Measurements from ENCODE around the gene LARGE1.
"Not testable (repeated sequence)": the region's sequence is repeated elsewhere in the genome, so short reads cannot be mapped to it uniquely, and the experiment has no call there.

The LARGE1 gene

DNA sequence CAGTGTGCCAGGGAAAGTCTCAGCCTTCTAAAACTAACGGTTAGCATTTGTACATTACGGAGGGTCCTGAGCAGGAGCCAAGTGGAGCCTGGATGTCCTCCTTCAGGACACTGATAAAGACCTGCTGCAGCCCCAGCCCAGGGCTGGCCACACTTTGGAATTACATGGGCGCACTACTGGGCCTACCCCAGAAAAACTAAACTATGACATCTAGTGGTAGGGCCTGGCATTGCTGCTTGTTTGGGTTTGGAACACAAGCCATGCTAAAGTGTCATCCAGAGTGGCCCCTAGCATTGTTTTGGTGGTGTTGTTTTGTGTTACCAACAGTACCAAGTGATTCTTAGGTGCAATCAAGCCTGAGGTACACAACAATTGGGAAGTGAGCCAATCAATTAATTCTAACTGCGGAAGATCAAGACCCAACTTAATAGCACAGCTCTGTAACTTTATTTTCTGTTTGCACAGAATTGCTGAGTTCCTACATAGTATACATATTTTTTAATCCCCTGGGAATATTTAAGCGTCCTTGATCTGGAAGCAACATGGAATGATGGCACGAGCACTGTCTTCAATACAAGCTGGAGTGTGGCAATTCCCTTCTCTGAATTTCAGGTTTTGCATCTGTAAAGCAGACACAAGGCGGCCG is 340.7 kb downstream of the LARGE1 start:
- no peak for DNase-seq

DNA sequence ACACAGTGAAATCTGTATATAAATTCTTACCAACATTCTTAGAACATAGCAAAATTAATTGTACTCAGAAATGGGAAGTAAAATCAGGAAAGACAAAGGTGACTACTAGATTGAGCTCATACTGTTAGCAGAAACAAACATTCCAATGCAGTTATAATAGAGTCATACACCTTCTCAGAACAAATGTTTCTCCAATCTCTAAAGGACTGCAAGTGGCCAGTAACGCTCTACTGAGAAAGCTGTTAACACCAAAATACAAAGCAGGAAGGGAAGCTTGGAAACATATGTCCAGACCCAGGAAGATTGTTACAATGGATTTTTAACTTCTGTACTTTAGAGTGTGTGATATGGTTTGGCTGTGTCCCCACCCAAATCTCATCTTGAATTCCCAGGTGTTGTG is 341.5 kb downstream of the LARGE1 start:
- no peak for DNase-seq

DNA sequence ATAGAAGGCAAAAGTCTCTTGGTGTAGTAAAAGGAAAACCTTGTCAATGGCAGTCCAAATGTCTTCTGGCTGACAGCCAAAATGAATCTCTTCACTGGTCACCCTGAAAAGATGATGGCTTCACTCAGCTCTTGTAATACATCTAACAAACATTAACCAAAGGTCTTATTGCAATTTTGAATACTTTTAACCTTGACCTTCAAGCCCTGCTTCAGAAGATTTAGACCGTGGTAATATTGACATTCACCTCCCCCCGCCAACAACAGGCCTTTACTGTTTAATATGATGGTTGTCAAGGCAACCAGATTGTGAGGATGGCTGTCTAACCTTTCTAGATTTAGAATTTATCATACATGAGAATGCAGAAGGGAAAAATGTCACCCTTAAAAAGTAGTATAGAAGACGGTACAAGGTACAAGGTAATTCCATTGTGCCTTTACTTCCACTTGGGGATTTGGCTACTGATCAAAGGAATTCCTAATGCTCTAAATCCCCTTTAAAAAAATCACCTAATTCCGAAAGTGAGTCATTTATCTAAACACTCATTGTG is 342.3 kb downstream of the LARGE1 start:
- DNase-seq, result no peak

DNA sequence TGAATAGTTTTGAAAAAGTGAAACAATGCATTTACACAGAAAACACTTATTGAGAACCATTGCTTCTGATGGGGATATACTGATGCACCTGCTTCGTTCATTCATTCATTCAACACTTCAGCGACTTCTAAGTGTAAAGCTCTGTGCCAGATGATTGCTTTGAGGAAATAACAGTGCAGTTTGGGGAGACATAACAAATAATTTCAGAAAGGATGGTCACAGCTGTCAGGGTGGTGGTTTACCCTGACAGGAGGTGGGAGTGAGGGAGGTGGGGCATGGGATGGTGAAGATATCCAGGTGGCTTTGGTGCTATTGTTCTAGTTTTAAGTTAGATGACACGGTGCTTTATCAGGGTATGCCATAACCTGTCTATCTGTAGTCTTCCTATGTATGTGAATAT is 344.1 kb downstream of the LARGE1 start:
- DNase-seq, result no peak

DNA sequence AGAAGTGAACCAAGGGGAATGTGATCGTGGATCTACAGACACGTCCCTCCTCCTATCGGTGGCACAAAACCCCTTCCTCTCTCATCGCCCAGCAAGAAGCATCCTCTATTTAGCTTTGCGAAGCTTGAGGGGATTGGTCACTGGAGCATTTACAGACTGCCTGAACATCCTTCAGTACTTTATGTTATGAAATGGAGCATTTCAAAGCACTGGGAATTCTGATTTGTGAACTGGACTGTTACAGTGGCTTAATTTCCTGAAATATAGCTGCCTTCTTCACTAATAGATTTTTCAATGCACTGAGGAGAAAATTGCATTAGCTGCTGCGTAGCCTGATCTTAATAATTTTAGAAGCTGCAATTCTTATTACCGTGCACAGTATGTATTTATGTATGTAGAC is 344.5 kb downstream of the LARGE1 start:
- DNase-seq, result no peak

DNA sequence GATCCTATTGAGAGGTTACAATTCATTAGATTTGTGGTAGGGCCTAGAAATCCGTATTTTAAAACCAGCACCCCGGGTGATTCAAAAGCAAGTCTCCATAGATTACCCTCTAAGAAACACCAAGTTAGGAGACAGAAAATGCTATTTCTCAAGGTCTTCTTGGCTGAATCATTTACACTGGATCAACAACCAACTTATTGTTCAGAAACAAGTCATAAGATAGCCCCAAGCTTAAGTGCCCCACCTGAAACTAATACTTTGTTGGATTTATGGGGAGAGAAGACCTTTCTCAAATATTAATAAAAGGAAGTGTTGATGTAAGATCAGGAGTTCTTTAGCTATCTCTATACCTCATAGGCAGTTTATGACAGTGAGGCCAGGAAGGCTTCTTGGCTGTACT is 345.2 kb downstream of the LARGE1 start:
- DNase-seq, result no peak

DNA sequence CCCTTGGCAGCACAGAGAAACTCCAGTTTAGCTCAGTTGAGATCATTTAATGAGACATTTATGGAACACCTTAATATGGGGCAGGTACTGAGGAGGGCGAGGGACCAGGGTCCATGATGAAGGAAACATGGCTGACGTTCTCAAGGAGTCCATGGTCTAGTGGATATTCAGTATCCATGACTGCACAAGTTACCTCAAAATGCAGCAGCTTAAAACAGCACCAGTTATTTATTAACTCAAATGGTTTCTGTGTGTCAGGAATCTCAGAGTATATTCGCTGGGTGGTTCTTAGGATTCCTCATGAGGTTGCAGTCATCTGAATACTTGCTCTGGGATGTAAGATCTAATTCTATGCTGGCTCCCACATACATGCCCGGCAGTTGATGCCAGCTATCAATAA is 346.8 kb downstream of the LARGE1 start:
- no peak for DNase-seq

DNA sequence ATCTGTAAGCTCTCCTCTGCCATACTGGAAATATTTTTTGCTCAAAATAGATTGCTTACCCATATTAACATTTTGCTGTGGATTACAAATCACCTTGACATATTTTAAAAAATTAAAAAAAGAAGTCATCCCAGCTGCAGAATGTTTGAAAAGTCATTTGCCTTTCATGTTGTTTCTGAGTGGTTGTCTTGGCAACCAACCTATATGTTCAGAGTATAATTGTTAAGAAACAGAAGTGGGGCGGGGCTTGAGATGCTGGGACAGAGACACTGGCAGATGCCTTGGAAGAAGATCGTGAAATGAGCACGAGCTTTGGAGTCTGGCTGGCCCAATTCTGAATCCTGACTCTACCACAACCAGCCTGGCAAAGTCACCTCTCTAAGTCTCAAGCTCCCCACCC is 348.2 kb downstream of the LARGE1 start:
- no peak for DNase-seq

DNA sequence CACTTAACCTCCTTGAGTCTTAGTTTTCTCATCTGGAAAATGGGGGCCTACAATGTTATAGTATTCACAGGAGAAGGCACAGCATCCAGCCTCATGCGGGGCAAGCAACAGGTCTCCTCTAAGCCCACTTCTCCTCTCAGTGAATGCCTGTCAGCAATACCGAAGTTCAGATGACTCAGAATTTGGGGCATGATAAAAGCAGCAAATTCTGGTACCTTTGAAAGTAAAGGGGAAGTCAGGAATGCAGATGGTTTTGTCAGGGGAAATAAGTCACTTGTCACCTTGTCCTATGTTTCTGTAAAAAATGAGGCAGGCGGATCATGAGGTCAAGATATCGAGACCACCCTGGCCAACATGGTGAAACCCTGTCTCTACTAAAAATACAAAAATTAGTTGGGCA is 350.2 kb downstream of the LARGE1 start:
- DNase-seq, result no peak

DNA sequence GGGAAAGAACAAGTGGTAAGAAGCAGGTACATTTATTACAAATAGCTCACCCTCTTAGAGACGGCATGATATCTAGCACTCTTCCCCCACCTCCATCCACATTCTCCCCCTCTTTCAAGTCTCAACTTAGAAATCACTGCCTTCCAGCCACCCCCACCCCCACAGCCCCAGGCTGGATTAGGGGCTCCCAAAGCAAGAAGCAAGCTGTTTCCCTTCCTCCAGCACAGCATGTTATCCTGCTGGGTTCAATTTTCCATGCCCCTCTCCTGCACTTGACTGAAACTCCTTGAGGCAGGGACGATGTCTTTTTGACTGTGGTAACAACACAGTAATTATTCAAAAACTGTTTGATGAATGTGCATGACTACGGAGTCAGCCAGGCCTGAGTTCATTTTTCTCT is 350.7 kb downstream of the LARGE1 start:
- DNase-seq, result no peak

DNA sequence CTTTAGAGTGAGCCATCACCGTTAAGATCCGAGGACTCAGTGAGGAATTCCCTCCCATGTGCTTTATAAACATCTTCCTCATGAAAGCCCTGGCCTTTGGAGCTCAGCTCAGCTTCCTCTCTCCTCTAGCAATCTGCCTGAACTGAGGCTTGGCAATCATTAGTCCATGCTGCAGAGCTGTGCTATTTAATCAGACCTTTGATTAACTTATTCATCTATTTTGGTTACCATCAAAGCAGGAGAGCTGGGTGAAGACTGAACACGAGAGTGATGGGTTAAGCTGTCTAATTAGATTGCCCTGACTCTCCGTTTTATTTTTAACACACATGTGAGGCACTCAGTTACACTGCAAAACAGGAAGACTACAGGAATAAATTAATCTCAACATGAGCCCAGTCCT is 351.3 kb downstream of the LARGE1 start:
- DNase-seq, result no peak

DNA sequence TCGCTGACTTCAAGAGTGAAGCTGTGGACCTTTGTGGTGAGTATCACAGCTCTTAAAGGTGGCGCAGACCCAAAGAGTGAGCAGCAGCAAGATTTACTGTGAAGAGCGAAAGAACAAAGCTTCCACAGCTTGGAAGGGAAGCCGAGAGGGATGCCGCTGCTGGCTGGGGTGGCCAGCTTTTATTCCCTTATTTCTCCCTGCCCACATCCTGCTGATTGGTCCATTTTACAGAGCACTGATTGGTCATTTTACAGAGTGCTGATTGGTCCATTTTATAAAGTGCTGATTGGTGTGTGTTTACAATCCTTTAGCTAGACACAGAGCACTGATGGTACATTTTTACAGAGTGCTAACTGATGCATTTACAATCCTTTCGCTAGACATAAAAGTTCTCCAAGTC is 353.8 kb downstream of the LARGE1 start:
- DNase-seq, result not testable (repeated sequence)

DNA sequence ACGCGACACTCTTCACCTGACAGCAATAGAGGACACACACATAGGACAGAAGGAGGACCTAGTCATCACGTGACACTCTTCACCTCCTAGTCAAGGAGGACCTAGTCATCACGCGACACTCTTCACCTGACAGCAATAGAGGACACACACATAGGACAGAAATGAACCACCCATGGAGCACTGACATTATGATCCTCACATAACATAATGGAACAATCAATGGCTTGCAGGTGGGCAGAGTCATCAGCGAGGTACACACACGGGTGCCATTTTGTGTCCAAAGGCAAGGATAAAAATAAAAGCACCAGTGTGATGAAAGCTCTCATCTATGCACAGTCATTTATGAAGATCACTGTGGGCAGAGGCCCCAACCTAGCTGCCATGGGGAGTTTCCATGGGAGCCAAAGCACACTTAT is 354.7 kb downstream of the LARGE1 start:
- no peak for DNase-seq

DNA sequence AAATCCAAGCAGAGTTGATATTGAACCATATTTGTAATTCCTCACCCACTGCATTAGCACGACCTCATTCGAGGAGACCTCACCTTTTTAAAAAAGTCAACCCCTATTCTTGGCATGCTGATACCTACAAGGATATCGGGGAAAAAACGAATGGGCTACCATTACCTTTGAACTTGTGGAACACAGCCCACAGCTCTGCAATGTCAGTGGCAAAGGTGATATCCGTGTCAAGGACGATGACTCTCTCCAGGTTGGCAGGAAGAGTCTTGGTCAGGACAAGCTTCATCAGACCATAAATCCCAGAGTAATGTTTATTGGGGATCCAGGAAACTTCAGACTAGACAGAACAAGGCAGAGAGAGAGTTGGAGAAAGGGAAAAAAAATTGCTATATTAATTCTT is 355.6 kb downstream of the LARGE1 start:
- DNase-seq, result no peak

DNA sequence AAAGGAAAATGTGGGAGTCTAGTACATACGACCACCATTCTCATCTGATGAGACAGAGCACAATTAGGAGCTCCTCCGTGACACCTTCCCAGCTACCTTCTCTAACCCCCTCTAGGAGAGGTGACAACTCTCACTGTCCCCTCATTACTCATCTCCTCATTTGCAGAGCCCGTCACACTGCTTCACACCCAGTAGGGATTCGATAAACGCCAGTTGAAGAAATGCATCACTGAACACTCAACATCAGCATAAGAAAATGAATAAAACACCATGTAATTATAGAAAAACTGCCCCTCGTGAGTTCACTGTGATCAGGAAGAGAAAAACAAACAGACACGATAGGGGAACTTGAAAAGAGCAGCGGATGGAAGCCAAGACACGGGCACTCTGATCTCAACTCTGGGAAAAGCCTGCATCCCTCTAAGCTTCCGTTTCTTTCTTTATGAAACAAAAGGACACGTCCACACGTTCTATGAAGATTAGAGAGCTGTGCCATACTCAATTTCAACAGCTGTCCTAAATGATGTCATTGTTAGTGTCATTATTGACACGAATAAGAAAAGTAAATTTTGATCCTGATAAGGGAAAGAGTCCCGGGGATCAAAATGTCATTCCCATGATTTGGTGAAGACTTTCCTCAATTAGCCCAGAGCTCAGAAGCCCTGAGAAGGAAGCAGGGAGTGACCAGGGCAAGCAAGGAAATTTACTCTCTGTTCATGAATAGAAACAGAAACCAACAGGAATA is 356.9 kb downstream of the LARGE1 start:
- no peak for DNase-seq

DNA sequence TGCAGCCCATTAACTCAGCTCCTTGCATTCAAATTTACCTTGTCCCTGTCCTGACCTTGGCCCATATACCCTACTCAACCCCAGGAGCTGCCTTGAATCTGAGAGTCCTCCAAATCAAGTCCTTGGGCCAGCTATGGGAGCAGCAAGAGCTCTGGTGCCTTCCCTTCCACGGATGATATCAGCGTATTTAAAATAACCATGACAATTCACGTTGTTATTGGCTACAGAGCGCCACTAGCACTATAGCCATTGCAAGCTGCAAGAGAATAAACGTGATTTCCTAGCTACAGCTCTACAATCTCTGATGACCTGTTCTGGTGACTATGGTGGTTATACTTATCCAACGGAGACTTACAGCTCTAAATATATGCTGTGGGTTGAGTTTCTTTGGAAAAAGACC is 357.8 kb downstream of the LARGE1 start:
- no peak for DNase-seq

DNA sequence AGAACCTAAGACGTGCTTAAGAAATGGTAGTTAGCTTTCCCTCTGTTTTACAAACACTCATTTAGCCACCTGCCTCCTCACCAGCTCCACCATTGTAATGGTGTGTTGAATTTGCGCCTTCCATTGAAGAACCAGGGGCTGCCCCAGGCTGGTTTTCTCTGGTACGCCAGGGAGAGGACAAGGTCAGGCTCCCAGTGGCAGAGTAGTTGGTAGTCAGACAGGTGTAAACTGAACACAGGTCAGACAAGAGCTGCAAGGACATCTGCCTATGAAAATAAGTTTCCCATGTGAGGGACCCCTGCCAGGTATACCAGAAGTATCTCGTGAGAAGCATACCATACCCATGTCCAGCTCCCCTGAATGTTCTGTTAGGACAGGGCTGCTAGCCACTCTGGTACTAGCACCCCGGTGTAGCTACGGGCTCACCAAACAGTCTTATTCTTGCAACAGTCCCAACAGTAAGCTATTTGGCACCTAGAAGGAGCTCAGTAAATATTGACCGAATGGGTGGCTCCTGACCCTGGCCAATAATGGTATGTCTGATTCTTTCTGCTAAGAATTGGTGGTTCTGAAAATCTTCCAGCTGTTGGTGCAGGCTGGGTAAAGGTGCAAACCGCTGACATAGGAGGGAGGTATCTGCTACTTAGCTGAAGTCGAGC is 359.0 kb downstream of the LARGE1 start:
- no peak for DNase-seq

DNA sequence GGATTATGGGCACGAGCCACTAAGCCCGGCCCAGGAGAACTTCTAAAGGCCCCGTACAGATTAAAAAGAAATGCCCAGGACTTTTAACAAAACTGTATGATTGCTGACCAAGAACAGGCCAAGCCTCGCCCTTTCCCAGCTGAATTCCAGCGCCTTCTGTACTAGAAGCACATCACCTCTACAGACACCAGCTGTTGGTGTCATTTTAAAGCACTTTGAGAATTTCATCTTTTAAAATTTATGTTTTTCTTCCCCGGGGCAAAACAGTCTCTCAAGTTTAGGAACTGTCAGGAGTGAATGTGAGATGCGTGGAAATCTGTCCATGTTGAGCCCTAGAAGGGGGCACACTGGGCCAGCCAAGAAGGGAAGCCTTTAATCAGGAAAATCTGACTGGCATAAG is 362.4 kb downstream of the LARGE1 start:
- no peak for DNase-seq

DNA sequence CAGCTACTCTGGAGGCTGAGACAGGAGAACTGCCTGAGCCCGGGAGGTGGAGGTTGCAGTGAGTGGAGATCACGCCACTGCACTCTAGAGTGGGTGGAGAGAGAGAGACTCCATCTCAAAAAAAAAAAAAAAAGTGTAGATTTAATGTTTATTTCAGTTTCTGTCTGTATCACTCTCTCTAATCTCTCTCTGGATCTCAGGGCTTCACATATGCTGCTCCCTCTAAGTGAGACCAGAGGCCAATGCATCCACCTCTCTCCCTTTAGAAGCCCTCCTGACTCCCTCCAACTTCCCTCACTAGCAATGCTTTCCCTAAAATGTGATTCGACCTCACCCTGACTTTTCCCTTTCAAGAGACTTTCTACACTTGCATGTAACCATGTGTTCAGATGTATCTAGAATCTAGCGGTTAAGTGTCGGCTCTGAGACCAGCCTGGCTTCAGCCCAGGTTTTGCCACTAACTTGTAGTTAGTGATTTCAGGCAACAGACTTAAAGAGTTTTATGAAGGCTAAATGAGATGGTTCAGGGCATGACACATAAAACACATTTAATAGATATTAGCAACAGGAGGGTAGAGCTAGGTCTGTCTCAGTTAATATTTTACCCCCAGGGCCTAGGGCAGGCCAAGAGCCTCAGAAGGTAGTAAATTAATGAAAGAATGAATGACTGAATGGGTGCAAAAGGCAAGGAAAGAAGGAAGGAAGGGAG is 364.3 kb downstream of the LARGE1 start:
- no peak for DNase-seq

DNA sequence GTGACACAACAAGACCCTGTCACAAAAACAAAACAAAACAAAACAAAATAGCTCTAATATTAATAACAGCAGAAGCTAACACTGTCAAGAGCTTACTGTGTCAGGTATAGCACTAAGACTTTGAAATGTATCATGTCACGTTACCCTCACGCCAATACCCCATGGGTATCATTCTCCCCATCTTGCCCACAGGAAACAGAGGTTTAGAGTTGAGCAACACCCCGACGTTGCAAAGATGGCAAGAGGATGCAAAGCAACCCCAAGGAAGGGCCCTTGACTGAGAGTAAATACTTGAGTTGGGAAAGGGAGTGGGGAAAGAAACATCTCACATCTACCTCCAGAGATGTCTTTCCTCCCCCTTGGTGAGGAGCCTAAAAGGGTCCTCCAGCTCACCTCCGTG is 366.8 kb downstream of the LARGE1 start:
- no peak for DNase-seq

DNA sequence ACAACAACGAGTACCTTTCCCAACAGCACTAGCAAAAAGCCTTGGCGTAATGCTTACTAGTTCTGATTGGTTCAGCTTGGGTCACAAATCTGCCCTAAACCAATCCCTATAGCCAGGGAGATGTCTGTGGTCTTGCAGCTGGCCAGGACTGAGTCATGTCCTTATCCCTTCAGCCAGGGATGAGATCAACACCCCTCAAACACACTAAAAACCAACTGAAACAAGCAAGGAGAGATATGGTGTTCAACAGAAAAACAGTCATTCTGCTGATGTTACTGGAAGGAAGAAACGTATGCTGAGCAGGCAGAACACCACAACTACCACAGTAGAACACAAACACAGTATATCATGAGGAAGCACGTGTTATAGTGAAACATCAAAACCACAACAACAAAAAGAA is 375.6 kb downstream of the LARGE1 start:
- DNase-seq, result no peak

DNA sequence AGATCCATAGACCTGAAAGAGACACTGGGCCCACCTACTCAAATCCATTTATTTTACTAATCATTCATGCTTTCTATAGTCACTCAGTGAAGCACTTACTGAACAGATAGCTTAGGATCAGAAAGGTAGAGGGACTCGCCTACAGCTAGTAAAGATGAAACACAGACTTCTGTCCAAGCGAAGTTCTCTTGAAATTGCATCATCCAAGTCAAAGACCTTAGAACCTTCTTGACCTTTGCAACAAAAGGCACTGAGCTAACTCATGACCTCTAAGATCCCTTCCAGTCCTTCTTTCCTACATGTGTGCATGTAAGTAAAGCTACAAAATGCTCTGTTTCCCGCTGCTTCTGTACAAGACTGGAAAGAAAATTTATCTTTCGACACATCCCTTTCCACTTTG is 377.6 kb downstream of the LARGE1 start:
- DNase-seq, result no peak

DNA sequence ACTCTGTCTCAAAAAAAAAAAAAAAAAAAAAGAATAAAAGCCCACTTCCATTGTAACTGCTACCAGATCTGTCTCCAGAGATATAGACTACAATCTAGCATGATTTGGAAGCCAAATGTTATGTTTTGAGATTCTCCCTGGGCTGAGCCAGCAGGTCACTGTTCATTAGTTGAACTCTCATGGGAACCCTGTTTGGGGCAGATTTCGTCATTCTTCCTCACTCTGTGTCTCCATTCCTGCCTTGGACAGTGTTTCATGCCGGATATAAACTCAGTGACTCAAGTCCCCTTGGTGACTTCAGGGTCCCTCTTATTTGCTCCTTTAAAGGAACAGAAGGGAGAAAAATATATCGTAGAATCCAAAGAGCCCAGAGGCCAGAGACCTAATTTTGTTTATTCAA is 378.1 kb downstream of the LARGE1 start:
- no peak for DNase-seq
